ENCODE results near the gene ST3GAL4.
"Not testable (repeated sequence)": the region's sequence is repeated elsewhere in the genome, so short reads cannot be mapped to it uniquely, and the experiment has no call there.

DNA sequence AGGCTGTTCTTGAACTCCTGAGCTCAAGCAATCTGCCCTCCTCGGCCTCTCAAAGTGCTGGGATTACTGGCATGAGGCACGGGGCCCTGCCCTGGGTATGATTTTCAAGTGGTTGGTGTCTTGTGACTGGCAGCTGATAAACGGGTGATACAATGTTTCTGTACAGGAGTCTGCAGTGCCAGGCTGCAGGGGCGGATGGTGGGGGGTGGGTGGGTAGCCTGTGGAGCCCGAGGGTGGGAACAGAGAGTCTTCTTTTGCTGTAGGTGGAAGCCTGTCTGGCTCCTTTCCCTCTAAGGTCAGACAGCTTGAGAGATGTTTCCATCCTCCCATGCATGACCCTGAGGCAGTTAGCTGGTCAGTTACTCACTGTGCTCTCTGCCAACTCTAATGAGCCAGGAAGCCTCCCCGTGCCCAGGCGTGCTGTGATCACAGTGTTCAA, 39.2 kb downstream of the ST3GAL4 start:
- TF ChIP-seq EP300, POLR2AphosphoS5 (IDR thresholded peaks at IDR 0.05): not testable (repeated sequence)
- TF ChIP-seq, protein P1, sequence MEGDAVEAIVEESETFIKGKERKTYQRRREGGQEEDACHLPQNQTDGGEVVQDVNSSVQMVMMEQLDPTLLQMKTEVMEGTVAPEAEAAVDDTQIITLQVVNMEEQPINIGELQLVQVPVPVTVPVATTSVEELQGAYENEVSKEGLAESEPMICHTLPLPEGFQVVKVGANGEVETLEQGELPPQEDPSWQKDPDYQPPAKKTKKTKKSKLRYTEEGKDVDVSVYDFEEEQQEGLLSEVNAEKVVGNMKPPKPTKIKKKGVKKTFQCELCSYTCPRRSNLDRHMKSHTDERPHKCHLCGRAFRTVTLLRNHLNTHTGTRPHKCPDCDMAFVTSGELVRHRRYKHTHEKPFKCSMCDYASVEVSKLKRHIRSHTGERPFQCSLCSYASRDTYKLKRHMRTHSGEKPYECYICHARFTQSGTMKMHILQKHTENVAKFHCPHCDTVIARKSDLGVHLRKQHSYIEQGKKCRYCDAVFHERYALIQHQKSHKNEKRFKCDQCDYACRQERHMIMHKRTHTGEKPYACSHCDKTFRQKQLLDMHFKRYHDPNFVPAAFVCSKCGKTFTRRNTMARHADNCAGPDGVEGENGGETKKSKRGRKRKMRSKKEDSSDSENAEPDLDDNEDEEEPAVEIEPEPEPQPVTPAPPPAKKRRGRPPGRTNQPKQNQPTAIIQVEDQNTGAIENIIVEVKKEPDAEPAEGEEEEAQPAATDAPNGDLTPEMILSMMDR (IDR thresholded peaks at IDR 0.05) = not testable (repeated sequence)

Data from sigmoid colon (tissue), 4 donors.